Activated T-cell treated with anti-CD3 and anti-CD28 coated beads for 1 hour (primary cell): Measurements from ENCODE around the gene SPAG16.

Experiments
- DNase-seq: peaks from one replicate; pipeline ENCODE4 v3.0.0-alpha.2; 2020; ENCODE audit warnings: low read depth

SPAG16 gene

GRCh38 chr2:214293593-214293992 lies 1009.3 kb downstream of the SPAG16 start:
- no peak for DNase-seq

- DNase-seq, result no peak
These were observed 1010.2 kb downstream of the SPAG16 start for GRCh38 chr2:214294426-214294825.

- no peak for DNase-seq
These were observed 1013.2 kb downstream of the SPAG16 start for GRCh38 chr2:214297423-214297822.

GRCh38 chr2:214310319-214310718 lies 1026.1 kb downstream of the SPAG16 start:
- DNase-seq, result no peak

GRCh38 chr2:214311031-214311533 lies 1026.8 kb downstream of the SPAG16 start:
- DNase-seq, result no peak

GRCh38 chr2:214311931-214312749 lies 1027.9 kb downstream of the SPAG16 start:
- DNase-seq, result no peak

- no peak for DNase-seq
These were observed 1031.1 kb downstream of the SPAG16 start for GRCh38 chr2:214315324-214315723.

- no peak for DNase-seq
These were observed 1035.9 kb downstream of the SPAG16 start for GRCh38 chr2:214320211-214320610.

GRCh38 chr2:214322662-214323061 lies 1038.4 kb downstream of the SPAG16 start:
- no peak for DNase-seq

GRCh38 chr2:214325404-214325803 lies 1041.1 kb downstream of the SPAG16 start:
- no peak for DNase-seq

- no peak for DNase-seq
These were observed 1044.7 kb downstream of the SPAG16 start for GRCh38 chr2:214328941-214329340.

GRCh38 chr2:214341646-214342045 lies 1057.4 kb downstream of the SPAG16 start:
- DNase-seq, result no peak

GRCh38 chr2:214358506-214358905 lies 1074.2 kb downstream of the SPAG16 start:
- DNase-seq, result no peak

GRCh38 chr2:214361116-214361515 lies 1076.9 kb downstream of the SPAG16 start:
- DNase-seq, result no peak

- no peak for DNase-seq
These were observed 1081.3 kb downstream of the SPAG16 start for GRCh38 chr2:214365549-214365948.

GRCh38 chr2:214367171-214367570 lies 1082.9 kb downstream of the SPAG16 start:
- no peak for DNase-seq

GRCh38 chr2:214376618-214377285 lies 1092.5 kb downstream of the SPAG16 start:
- DNase-seq, result no peak

- no peak for DNase-seq
These were observed 1093.0 kb downstream of the SPAG16 start for GRCh38 chr2:214377286-214377624.

- DNase-seq, result no peak
These were observed 1094.3 kb downstream of the SPAG16 start for GRCh38 chr2:214378455-214379103.

GRCh38 chr2:214379227-214379626 lies 1095.0 kb downstream of the SPAG16 start:
- no peak for DNase-seq

- no peak for DNase-seq
These were observed 1096.4 kb downstream of the SPAG16 start for GRCh38 chr2:214380681-214381080.

- DNase-seq, result no peak
These were observed 1098.0 kb downstream of the SPAG16 start for GRCh38 chr2:214382229-214382628.

- DNase-seq, result no peak
These were observed 1102.5 kb downstream of the SPAG16 start for GRCh38 chr2:214386720-214387119.
